GM18498 (cell line): Measurements from ENCODE around the gene MRPL4.

Experiments
- ATAC-seq: cut with Tn5 transposase; IDR thresholded peaks from one replicate; pipeline ENCODE4 v1.9.1; 2021; ENCODE audit warnings: mild to moderate bottlenecking, moderate library complexity; ENCODE audit not compliant: unreplicated experiment

MRPL4 gene

GRCh38 chr19:10286803-10287737, 35.1 kb downstream of the MRPL4 start, which contains the start of gene ICAM4:
ICAM4 (plus strand) TSS chr19:10286955; CDS start chr19:10287013, 58 bp downstream.
- no peak for ATAC-seq

GRCh38 chr19:10288662-10289166, 36.7 kb downstream of the MRPL4 start:
- ATAC-seq: no peak

GRCh38 chr19:10289167-10289835, 37.3 kb downstream of the MRPL4 start:
- no peak for ATAC-seq

- no peak for ATAC-seq
These were observed 37.9 kb downstream of the MRPL4 start, which contains the start of gene ICAM5 for GRCh38 chr19:10289836-10290356. ICAM5 (plus strand) TSS chr19:10289952; CDS start chr19:10290044, 92 bp downstream.

GRCh38 chr19:10290357-10290875, 38.4 kb downstream of the MRPL4 start:
- no peak for ATAC-seq

- ATAC-seq: no peak
These were observed 39.0 kb downstream of the MRPL4 start for GRCh38 chr19:10290876-10291553.

GRCh38 chr19:10291554-10292205, 39.7 kb downstream of the MRPL4 start:
- no peak for ATAC-seq

GRCh38 chr19:10292206-10292788, 40.3 kb downstream of the MRPL4 start:
- peak; percentile 44 for ATAC-seq

GRCh38 chr19:10292789-10293636, 41.0 kb downstream of the MRPL4 start:
- no peak for ATAC-seq

GRCh38 chr19:10293637-10294367, 41.8 kb downstream of the MRPL4 start:
- ATAC-seq: no peak

- no peak for ATAC-seq
These were observed 42.3 kb downstream of the MRPL4 start for GRCh38 chr19:10294368-10294697.

- ATAC-seq: peak; percentile 60
These were observed 43.4 kb downstream of the MRPL4 start for GRCh38 chr19:10295305-10295846.

- no peak for ATAC-seq
These were observed 44.0 kb downstream of the MRPL4 start for GRCh38 chr19:10295847-10296591.

GRCh38 chr19:10299545-10300458, 47.8 kb downstream of the MRPL4 start:
- ATAC-seq: no peak

GRCh38 chr19:10305139-10305806, 53.3 kb downstream of the MRPL4 start:
- ATAC-seq: no peak

- ATAC-seq: no peak
These were observed 54.3 kb downstream of the MRPL4 start for GRCh38 chr19:10306327-10306726.
